Kidney epithelial cell (primary cell): ENCODE data around the gene ZHX3. TPM values are rescaled to one million over a fixed set of nuclear protein-coding genes. Genes with fewer than 3 reads are reported as not detected.

Experiments used
- DNase-seq: peaks from one replicate; pipeline ENCODE4 v3.0.0-alpha.2; 2010; ENCODE audit warnings: low read depth
- H3K27me3 ChIP-seq: 2 replicates; pipeline ENCODE4 v1.6.0; 2011; ENCODE audit warnings: low read length; ENCODE audit not compliant: control insufficient read depth, insufficient read depth
- H3K36me3 ChIP-seq: 2 replicates; pipeline ENCODE4 v1.5.1; 2011; ENCODE audit warnings: low read length; ENCODE audit not compliant: control insufficient read depth, insufficient read depth
- H3K4me3 ChIP-seq: 2 replicates; pipeline ENCODE4 v1.5.1; 2011; ENCODE audit warnings: low read depth, mild to moderate bottlenecking, control low read depth, low read length
- CTCF ChIP-seq: IDR thresholded peaks from 2 replicates; pipeline ENCODE4 v1.5.1; 2011; ENCODE audit warnings: mild to moderate bottlenecking, moderate library complexity, low read length, control low read depth, inconsistent platforms; ENCODE audit not compliant: insufficient read depth, poor library complexity, severe bottlenecking
- total RNA-seq: library from RNA; depleted of rRNA; stranded (reverse); fragments of >200 nt; gene quantifications from 2 replicates; pipeline ENCODE4 v1.2.3, GENCODE V29; 2015

ZHX3 gene
- total RNA-seq, 1 donor from 2014 or later, result 7.6 TPM

- H3K4me3 ChIP-seq, result no peak overlapping the region
- peaks cover 1% of the 10 kb centered on the region for H3K36me3 ChIP-seq
- no peak for TF ChIP-seq CTCF
- no peaks in the 10 kb centered on the region for H3K27me3 ChIP-seq
- DNase-seq, result no peak
Measured at GRCh38 chr20:41344938-41345728, 27.6 kb upstream of the ZHX3 start.

- no peak for DNase-seq
- Histone ChIP-seq H3K27me3 (no peaks in the 10 kb centered on the region), H3K36me3 (peaks cover 1% of the 10 kb centered on the region), H3K4me3 (no peak overlapping the region)
- no peak for TF ChIP-seq CTCF
Measured at GRCh38 chr20:41344477-41344876, 26.9 kb upstream of the ZHX3 start.

GRCh38 chr20:41342474-41343464 is 25.2 kb upstream of the ZHX3 start:
- DNase-seq, result no peak
- H3K4me3 ChIP-seq, result no peak overlapping the region
- H3K36me3 ChIP-seq, result peaks cover 1% of the 10 kb centered on the region
- TF ChIP-seq CTCF, result no peak
- H3K27me3 ChIP-seq, result no peaks in the 10 kb centered on the region

- DNase-seq, result no peak
- Histone ChIP-seq H3K4me3 (peak within 1 kb of the TSS; percentile 47), H3K27me3 (no peaks in the 10 kb centered on the region), H3K36me3 (no peaks in the 10 kb centered on the region)
- TF ChIP-seq CTCF, result no peak
Measured at GRCh38 chr20:41340327-41341055, 23.0 kb upstream of the ZHX3 start, which contains the start of gene LPIN3. TSS of gene LPIN3 (plus strand) at chr20:41340821. CDS start at chr20:41345804, 4,983 bp downstream.

GRCh38 chr20:41339957-41340326 is 22.4 kb upstream of the ZHX3 start:
- DNase-seq, result no peak
- peak; percentile 97 for TF ChIP-seq CTCF
- H3K36me3 ChIP-seq, result no peaks in the 10 kb centered on the region
- no peaks in the 10 kb centered on the region for H3K27me3 ChIP-seq
- H3K4me3 ChIP-seq, result peak overlapping the region; percentile 47
